Sigmoid colon (tissue), 3 donors: Measurements from ENCODE around the gene PDZD11.

Source experiments
- POLR2A ChIP-seq, 2 donors: fragments of 450-650 bp; IDR thresholded peaks; one replicate each; pipeline ENCODE4 v1.6.1; 2016; ENCODE audit warnings: antibody characterized with exemption in 2 of 2, mild to moderate bottlenecking in 2 of 2, moderate library complexity in 2 of 2
- TF ChIP-seq, protein P1 (sequence below), 4 experiments: fragments of 450-650 bp in 3 of 4; fragments of 200-600 bp in 1 of 4; IDR thresholded peaks; one replicate each; pipeline ENCODE4 v1.5.1; 2016 to 2019; ENCODE audit warnings: antibody characterized with exemption in 4 of 4, mild to moderate bottlenecking in 3 of 4, moderate library complexity in 2 of 4

DNA sequence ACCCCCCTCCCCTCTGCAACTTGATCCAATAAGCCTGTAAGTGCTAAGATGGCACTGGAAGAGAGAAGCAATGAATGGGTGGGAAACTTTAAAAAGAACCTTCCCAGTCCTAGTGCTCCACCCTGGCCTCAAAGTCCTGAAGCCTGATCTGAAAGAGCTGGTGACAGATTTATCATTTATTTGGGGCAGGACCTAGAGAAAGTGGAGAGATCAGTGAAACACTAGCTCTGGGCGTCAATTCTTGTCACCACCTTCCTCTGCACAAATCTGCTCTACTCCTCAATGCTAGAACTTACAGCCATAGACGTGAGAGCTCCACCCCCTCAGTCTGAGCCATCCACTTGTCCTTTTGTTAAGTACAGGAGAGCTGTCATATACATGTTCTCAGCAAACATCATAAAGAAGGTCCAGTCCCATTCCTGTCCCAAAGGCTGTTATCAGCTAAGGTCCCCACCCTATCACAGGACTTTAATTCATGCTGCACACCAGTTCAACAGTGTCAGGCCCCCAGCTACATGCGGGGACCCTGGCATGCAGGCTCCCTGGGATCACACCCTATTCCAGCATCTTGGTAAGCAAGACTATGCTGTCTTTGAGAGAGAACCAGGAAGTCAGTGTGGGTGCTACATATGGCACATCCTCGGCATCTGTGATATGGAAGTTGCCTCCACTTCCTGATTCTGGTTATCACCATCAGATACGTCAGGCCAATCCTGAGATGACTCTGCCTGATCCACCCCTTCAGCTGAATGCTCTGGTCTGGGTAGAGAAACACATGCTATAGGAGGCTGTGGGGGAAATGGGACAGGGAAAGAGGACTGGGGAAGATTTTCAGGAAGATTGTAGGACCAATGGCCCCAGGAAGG lies 32.1 kb downstream of the PDZD11 start:
- TF ChIP-seq, protein P1, sequence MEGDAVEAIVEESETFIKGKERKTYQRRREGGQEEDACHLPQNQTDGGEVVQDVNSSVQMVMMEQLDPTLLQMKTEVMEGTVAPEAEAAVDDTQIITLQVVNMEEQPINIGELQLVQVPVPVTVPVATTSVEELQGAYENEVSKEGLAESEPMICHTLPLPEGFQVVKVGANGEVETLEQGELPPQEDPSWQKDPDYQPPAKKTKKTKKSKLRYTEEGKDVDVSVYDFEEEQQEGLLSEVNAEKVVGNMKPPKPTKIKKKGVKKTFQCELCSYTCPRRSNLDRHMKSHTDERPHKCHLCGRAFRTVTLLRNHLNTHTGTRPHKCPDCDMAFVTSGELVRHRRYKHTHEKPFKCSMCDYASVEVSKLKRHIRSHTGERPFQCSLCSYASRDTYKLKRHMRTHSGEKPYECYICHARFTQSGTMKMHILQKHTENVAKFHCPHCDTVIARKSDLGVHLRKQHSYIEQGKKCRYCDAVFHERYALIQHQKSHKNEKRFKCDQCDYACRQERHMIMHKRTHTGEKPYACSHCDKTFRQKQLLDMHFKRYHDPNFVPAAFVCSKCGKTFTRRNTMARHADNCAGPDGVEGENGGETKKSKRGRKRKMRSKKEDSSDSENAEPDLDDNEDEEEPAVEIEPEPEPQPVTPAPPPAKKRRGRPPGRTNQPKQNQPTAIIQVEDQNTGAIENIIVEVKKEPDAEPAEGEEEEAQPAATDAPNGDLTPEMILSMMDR (IDR thresholded peaks at IDR 0.05) = no peak
- no peak for TF ChIP-seq POLR2A (IDR thresholded peaks at IDR 0.05)
